ENCODE results near the gene STX12. TPM values are rescaled to one million over a fixed set of nuclear protein-coding genes. Genes with fewer than 3 reads are reported as not detected.

Gene STX12
- total and polyA plus RNA-seq, 2 experiments from 2014 or later = 6.1 to 9.0 TPM

DNA sequence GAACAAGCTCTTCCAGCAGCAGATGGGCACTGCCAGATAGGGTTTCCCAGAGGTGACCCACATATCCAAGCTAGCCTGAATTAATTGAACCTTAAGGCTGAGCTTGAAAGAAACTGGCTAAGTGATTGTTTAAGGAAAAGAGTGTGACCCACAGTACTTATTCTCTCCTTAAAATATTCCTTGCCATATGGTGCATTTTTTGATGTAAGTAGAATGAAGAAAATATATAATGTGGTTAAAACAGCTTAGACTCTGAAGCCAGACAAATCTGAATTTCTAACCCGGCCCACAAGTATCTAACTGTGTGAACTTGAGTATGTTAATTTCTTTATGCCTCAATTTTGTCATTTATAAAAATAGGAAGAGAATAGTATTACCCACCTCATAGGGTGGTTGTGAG is 62.5 kb downstream of the STX12 start (continued):
- TF ChIP-seq, protein P1, sequence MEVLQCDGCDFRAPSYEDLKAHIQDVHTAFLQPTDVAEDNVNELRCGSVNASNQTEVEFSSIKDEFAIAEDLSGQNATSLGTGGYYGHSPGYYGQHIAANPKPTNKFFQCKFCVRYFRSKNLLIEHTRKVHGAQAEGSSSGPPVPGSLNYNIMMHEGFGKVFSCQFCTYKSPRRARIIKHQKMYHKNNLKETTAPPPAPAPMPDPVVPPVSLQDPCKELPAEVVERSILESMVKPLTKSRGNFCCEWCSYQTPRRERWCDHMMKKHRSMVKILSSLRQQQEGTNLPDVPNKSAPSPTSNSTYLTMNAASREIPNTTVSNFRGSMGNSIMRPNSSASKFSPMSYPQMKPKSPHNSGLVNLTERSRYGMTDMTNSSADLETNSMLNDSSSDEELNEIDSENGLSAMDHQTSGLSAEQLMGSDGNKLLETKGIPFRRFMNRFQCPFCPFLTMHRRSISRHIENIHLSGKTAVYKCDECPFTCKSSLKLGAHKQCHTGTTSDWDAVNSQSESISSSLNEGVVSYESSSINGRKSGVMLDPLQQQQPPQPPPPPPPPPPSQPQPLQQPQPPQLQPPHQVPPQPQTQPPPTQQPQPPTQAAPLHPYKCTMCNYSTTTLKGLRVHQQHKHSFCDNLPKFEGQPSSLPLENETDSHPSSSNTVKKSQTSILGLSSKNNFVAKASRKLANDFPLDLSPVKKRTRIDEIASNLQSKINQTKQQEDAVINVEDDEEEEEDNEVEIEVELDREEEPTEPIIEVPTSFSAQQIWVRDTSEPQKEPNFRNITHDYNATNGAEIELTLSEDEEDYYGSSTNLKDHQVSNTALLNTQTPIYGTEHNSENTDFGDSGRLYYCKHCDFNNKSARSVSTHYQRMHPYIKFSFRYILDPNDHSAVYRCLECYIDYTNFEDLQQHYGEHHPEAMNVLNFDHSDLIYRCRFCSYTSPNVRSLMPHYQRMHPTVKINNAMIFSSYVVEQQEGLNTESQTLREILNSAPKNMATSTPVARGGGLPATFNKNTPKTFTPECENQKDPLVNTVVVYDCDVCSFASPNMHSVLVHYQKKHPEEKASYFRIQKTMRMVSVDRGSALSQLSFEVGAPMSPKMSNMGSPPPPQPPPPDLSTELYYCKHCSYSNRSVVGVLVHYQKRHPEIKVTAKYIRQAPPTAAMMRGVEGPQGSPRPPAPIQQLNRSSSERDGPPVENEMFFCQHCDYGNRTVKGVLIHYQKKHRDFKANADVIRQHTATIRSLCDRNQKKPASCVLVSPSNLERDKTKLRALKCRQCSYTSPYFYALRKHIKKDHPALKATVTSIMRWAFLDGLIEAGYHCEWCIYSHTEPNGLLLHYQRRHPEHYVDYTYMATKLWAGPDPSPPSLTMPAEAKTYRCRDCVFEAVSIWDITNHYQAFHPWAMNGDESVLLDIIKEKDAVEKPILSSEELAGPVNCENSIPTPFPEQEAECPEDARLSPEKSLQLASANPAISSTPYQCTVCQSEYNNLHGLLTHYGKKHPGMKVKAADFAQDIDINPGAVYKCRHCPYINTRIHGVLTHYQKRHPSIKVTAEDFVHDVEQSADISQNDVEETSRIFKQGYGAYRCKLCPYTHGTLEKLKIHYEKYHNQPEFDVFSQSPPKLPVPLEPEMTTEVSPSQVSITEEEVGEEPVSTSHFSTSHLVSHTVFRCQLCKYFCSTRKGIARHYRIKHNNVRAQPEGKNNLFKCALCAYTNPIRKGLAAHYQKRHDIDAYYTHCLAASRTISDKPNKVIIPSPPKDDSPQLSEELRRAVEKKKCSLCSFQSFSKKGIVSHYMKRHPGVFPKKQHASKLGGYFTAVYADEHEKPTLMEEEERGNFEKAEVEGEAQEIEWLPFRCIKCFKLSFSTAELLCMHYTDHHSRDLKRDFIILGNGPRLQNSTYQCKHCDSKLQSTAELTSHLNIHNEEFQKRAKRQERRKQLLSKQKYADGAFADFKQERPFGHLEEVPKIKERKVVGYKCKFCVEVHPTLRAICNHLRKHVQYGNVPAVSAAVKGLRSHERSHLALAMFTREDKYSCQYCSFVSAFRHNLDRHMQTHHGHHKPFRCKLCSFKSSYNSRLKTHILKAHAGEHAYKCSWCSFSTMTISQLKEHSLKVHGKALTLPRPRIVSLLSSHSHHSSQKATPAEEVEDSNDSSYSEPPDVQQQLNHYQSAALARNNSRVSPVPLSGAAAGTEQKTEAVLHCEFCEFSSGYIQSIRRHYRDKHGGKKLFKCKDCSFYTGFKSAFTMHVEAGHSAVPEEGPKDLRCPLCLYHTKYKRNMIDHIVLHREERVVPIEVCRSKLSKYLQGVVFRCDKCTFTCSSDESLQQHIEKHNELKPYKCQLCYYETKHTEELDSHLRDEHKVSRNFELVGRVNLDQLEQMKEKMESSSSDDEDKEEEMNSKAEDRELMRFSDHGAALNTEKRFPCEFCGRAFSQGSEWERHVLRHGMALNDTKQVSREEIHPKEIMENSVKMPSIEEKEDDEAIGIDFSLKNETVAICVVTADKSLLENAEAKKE (CRISPR knock-in tag; IDR thresholded peaks at IDR 0.05) = no peak
- TF ChIP-seq ZNF114 (CRISPR knock-in tag; IDR thresholded peaks at IDR 0.05) (no peak), ZNF331 (CRISPR knock-in tag; IDR thresholded peaks at IDR 0.05; ENCODE audit: low read depth) (no peak)

DNA sequence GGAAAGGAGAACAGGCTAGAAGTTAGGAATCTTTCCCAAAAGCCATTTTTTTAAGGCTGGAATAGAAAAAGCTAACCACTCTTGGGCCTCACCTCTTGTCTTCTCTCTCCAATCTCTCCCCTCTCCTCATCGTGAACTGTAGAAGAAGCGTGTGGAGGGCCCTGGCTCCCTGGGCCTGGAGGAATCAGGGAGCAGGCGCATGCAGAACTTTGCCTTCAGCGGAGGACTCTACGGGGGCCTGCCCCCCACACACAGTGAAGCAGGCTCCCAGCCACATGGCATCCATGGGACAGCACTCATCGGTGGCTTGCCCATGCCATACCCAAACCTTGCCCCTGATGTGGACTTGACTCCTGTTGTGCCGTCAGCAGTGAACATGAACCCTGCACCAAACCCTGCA is 76.9 kb downstream of the STX12 start:
- H4K20me1 ChIP-seq (replicated peaks; ENCODE audit: insufficient read depth) = peaks cover 10% of the 10 kb centered on the region; the same call in 1 of the 2 replicates
- H3K9me2 ChIP-seq (ENCODE audit: insufficient read depth) = no peaks in the 10 kb centered on the region
- Mint-ChIP-seq H3K27me3 (ENCODE audit: insufficient read depth, low read depth, poor library complexity) (peaks cover 4% of the 10 kb centered on the region), H3K36me3 (ENCODE audit: low read depth) (peaks cover 74% of the 10 kb centered on the region), H3K27ac (no peak overlapping the region), H3K4me3 (no peak overlapping the region), H3K4me1 (no peaks in the 10 kb centered on the region), H3K9me3 (peaks cover 13% of the 10 kb centered on the region)
- H3K36me3 ChIP-seq (ENCODE audit: insufficient read depth) = peaks cover 47% of the 10 kb centered on the region
- H3K79me2 ChIP-seq (replicated peaks; ENCODE audit: insufficient read depth) = 0 out of 2 replicates have a peak, but pooled peaks cover 2% of the 10 kb centered on the region
- H3K4me2 ChIP-seq = no peak overlapping the region
- H3F3A ChIP-seq (replicated peaks; ENCODE audit: low read depth) = peaks cover 11% of the 10 kb centered on the region; the same call in 1 of the 2 replicates
- H2AFZ ChIP-seq = no peak overlapping the region
- no peak for ATAC-seq
- H3K27ac ChIP-seq (ENCODE audit: low read depth) = no peak overlapping the region
- no peaks in the 10 kb centered on the region for H3K27me3 ChIP-seq (ENCODE audit: insufficient read depth)
- H3K4me1 ChIP-seq (ENCODE audit: insufficient read depth) = no peaks in the 10 kb centered on the region
- no peak for DNase-seq (ENCODE audit: low spot score)
- no peak overlapping the region for H3K4me3 ChIP-seq
- TF ChIP-seq POLR2AphosphoS5 (IDR thresholded peaks at IDR 0.05; ENCODE audit: low read depth) (no peak), EZH2 (IDR thresholded peaks at IDR 0.05; ENCODE audit: low read depth, unreplicated experiment) (no peak), ZNF331 (CRISPR knock-in tag; IDR thresholded peaks at IDR 0.05; ENCODE audit: low read depth) (no peak)
- TF ChIP-seq, protein P2, sequence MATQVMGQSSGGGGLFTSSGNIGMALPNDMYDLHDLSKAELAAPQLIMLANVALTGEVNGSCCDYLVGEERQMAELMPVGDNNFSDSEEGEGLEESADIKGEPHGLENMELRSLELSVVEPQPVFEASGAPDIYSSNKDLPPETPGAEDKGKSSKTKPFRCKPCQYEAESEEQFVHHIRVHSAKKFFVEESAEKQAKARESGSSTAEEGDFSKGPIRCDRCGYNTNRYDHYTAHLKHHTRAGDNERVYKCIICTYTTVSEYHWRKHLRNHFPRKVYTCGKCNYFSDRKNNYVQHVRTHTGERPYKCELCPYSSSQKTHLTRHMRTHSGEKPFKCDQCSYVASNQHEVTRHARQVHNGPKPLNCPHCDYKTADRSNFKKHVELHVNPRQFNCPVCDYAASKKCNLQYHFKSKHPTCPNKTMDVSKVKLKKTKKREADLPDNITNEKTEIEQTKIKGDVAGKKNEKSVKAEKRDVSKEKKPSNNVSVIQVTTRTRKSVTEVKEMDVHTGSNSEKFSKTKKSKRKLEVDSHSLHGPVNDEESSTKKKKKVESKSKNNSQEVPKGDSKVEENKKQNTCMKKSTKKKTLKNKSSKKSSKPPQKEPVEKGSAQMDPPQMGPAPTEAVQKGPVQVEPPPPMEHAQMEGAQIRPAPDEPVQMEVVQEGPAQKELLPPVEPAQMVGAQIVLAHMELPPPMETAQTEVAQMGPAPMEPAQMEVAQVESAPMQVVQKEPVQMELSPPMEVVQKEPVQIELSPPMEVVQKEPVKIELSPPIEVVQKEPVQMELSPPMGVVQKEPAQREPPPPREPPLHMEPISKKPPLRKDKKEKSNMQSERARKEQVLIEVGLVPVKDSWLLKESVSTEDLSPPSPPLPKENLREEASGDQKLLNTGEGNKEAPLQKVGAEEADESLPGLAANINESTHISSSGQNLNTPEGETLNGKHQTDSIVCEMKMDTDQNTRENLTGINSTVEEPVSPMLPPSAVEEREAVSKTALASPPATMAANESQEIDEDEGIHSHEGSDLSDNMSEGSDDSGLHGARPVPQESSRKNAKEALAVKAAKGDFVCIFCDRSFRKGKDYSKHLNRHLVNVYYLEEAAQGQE (IDR thresholded peaks at IDR 0.05; ENCODE audit: unreplicated experiment) = no peak
- TF ChIP-seq, protein P1 (CRISPR knock-in tag; IDR thresholded peaks at IDR 0.05) = no peak

Measured in GM23338 (cell line).